NB4 (cell line): ENCODE measurements around the gene BCL11A.

Experiments
- DNase-seq: peaks from one replicate; pipeline ENCODE4 v3.0.0; 2010; ENCODE audit warnings: low read depth
- H3K4me3 ChIP-seq: one replicate; pipeline ENCODE4 v1.5.1; 2011; ENCODE audit warnings: mild to moderate bottlenecking, low read depth, low read length, moderate library complexity
- MYC ChIP-seq: IDR thresholded peaks from 2 replicates; pipeline ENCODE4 v1.6.1; 2011; ENCODE audit warnings: low read depth, low read length
- POLR2A ChIP-seq: IDR thresholded peaks from 2 replicates; pipeline ENCODE4 v1.6.1; 2011; ENCODE audit warnings: mild to moderate bottlenecking; ENCODE audit not compliant: insufficient read length; ENCODE audit errors: extremely low read depth
- TF ChIP-seq, protein P1 (sequence below): IDR thresholded peaks from 2 replicates; pipeline ENCODE4 v1.6.1; 2011; ENCODE audit warnings: low read depth, low read length
- TF ChIP-seq, protein P2 (sequence below): IDR thresholded peaks from one replicate; pipeline ENCODE4 v1.5.1; 2012; ENCODE audit warnings: low read depth, low read length

Gene BCL11A

DNA sequence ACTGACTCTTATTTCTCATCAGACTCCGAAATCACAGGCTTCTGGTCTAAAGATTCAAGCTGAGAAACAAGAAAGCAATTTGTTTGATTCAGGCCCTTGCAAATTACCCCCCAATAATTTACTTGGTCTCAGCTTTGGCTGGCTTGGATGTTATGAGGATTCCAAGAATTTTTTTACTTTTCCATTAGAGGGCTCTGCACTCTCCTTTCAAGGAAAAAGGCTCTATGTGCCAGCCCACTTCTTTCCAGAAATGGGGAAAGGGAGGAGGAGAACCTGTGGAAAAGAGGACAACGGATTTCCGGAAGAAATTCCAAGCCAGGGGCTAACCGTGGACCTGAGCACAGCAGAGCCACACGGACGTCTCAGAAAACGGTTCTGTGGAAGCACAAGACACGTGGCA, 44.4 kb downstream of the BCL11A start:
- TF ChIP-seq, protein P1, sequence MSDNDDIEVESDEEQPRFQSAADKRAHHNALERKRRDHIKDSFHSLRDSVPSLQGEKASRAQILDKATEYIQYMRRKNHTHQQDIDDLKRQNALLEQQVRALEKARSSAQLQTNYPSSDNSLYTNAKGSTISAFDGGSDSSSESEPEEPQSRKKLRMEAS, result no peak
- TF ChIP-seq, protein P2, sequence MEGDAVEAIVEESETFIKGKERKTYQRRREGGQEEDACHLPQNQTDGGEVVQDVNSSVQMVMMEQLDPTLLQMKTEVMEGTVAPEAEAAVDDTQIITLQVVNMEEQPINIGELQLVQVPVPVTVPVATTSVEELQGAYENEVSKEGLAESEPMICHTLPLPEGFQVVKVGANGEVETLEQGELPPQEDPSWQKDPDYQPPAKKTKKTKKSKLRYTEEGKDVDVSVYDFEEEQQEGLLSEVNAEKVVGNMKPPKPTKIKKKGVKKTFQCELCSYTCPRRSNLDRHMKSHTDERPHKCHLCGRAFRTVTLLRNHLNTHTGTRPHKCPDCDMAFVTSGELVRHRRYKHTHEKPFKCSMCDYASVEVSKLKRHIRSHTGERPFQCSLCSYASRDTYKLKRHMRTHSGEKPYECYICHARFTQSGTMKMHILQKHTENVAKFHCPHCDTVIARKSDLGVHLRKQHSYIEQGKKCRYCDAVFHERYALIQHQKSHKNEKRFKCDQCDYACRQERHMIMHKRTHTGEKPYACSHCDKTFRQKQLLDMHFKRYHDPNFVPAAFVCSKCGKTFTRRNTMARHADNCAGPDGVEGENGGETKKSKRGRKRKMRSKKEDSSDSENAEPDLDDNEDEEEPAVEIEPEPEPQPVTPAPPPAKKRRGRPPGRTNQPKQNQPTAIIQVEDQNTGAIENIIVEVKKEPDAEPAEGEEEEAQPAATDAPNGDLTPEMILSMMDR, result no peak
- TF ChIP-seq MYC (no peak), POLR2A (no peak)
- no peak for DNase-seq
- H3K4me3 ChIP-seq, result no peak overlapping the region

DNA sequence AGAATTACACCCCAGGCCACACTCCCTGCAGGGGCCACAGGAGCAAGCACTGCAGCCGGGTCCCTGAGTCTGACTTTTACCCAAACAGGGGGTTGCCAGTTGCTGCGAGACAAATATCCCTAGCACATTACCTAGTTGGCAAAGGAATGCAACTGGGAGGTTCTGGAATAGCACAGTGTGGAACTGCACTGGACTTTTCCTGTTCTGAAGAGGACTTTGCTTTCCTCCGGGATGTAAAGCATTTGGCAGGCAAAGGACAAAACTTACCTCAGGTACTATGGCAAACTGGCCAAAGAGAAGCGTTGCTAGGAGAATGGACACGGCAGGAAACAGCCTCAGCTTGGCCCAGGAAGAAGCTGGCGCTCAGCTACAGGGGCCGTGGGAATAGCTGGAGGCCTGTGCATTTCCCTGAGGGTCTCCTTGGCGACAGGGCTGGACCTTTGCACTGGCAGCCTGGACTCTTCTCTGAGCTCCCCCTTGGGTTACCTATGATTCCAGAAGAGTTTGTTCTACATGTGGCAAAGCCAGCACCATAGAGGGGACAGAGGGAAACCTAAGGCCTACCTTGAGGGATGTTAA, 45.0 kb downstream of the BCL11A start:
- DNase-seq, result no peak
- no peak overlapping the region for H3K4me3 ChIP-seq
- TF ChIP-seq, protein P2, result no peak
- TF ChIP-seq, protein P1, result no peak
- TF ChIP-seq MYC (no peak), POLR2A (no peak)

DNA sequence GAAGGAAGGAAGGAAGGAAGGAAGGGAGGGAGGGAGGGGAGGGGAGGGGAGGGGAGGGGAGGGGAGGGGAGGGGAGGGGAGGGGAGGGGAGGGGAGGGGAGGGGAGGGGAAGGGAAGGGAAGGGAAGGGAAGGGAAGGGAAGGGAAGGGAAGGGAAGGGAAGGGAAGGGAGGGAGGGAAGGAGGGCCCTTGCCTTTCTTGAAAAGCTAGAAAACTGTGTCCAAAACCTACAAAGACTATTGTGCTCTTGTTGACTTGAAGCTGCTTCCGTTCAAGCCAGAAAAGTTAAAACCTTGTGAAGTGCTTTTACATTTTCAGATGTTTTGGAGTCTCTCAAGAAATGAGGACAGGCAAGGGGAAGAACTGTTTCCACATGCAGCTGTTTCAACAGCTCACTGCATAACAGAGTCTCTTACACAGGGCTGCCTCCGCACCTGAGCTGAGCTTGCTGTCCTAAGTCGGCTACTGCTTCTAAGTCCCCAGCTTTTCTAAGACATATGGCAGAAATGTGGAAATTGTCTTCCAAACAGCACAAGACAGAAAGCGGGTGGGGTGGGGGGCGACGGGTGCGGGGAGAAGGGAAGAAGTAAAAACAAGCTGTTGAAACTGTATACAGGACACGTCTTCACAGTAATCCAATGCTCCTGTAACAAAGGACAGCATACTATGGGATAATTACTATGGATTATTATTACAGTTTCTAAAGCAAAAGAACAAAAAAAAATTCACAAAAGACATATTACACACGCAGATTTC, 46.1 kb downstream of the BCL11A start:
- no peak for DNase-seq
- no peak overlapping the region for H3K4me3 ChIP-seq
- TF ChIP-seq, protein P2, result no peak
- TF ChIP-seq, protein P1, result no peak
- TF ChIP-seq MYC (no peak), POLR2A (no peak)

DNA sequence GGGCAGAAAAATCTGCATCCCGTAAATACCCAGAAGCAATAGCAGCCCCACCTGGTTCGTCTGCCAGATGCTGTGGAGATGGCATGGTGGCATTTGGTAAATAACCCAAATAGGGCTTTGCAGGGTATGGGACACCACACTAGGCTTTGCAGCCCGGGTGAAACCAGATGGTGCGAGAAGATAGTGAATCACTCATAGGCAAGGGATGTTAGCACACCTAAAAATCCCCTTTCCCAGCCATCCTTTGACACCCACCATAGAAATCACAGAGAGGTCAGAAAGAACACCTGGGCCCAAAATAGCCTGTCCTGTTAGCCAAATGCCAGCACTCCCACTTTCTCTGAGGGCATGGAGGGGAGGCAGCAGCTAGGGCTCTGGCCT, 47.6 kb downstream of the BCL11A start:
- no peak overlapping the region for H3K4me3 ChIP-seq
- no peak for TF ChIP-seq MYC
- no peak for DNase-seq

DNA sequence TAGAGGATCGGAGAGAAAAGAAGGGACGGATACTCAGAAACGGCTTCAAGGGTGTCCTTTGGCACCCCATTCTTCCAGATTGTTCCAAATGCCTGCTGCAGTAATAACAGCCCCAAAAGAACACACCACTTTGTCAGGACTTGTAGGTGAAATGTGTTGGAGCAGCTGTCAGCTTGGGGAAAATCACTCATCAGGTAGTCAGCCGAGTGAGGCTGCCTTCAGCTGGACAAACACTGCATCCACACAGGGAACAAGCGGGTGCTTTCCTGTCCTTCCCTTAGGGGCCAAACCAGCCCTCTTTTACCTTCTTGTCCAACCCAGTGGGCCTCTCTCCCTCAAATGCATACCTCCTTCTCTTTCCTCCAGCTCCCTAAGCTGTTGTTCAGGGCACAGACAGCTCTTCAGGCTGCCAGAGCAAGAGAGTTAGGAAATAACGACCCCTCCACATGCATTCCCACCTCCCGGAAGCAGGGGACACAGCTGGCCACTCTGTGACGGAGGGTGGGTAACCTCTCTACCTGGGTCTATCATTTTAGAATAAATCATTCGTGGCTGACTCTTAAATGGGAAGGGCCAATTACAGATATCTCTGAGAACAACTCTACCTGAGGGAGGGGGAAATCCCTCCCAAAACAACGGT, 48.1 kb downstream of the BCL11A start:
- TF ChIP-seq, protein P1, result no peak
- TF ChIP-seq MYC, result no peak
- no peak for TF ChIP-seq POLR2A
- TF ChIP-seq, protein P2, result no peak
- no peak overlapping the region for H3K4me3 ChIP-seq
- no peak for DNase-seq

DNA sequence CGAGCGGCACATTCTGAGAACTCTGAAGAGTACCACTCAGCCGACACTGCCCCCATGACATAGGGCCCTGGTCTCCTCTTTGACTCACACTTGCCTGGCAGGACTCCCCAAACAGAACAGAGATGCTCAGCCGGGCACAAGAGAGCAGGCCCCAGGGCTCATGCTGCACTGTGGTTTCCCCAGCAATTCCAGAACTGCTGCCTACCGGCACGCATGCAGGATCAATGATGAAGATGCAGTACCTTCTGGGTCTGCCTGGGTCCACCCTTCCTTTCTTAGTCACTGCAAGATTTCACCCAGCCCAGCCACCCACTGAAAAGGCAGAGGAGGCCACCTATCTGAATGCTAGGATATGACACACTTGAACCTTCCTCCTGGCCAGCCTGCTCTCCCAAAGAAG, 49.4 kb downstream of the BCL11A start:
- TF ChIP-seq POLR2A, result no peak
- TF ChIP-seq MYC, result no peak
- no peak overlapping the region for H3K4me3 ChIP-seq
- DNase-seq, result no peak
